HG03135 (cell line): ENCODE results near the gene RIMS1.

Experiments used
- ATAC-seq: cut with Tn5 transposase; IDR thresholded peaks from one replicate; pipeline ENCODE4 v1.9.1; 2021; ENCODE audit warnings: mild to moderate bottlenecking, moderate library complexity; ENCODE audit not compliant: unreplicated experiment

Gene RIMS1

GRCh38 chr6:72218125-72218524 lies 331.8 kb downstream of the RIMS1 start:
- no peak for ATAC-seq

- no peak for ATAC-seq
These were observed 333.2 kb downstream of the RIMS1 start for GRCh38 chr6:72219536-72219935.

DNA sequence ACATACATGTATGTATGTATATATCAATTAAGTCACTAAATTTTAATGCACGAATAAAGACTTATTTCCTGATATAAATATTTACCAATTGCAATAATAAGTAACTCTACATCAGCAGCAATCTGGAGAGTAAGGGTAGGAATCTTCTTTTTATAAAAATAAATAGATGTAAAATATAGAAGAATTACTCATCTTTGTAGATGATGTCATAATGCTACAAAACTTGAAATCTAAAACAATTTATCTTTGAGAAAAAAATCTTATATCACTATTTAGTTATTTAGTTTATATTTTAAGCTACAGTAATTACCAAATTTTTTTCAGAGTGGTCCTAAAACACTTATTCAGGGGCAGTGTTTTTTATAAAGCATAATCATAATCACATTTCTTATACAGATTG lies 351.7 kb downstream of the RIMS1 start:
- no peak for ATAC-seq

DNA sequence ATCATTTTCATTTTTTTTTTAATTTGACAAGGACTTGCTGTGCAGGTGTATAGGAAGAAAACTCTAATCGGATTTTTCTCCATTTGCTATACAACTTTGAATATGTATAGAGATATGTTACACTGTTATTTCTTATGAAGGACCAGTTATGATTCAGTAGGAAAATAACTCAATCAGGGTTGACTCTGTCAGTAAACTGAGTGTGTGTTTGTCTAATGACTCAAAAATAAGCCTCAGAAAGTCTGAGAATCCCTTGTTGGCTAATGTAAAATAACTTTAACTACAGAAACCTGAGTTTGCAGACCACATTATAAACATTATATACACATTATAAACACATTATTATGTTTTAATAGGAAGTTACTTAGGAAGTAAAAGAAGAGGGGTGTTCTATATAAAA lies 352.6 kb downstream of the RIMS1 start:
- ATAC-seq, result no peak

DNA sequence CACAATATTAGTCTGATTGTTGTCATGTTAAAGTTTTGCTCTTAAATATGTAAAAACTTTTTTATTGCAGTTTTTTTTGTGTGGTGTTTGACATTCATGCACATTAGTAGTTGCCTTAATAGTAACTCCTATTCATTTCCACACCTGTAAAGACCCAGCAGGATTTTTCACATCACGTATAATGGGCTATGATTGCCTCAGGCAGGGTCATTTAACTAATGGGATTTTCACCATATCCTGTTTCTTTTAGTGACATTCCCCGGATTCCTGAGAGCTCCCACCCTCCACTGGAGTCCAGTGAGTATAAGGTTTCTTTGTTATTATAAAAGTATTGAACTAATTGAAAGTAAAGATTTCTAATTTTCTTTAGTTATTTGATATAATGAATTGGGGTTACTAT lies 359.2 kb downstream of the RIMS1 start:
- no peak for ATAC-seq

GRCh38 chr6:72246926-72247325 lies 360.6 kb downstream of the RIMS1 start:
- no peak for ATAC-seq

DNA sequence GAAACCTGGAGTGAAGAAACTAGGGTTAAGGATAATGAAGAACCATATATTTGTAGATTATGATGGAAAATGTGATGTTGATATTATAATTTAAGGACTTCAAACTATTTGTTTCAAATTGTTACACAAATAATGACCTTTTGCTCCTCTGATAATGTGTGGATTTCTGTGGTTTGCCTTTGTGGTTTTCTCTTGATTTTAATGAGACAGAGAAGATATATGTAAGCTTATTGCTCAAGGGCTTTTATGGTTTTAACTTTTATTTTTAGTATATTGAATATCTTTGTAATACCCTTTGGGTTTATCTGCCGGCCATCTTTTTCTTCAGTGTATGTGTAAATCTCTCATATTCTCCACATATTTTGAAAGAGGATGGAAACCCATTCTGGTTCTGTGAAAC lies 362.3 kb downstream of the RIMS1 start:
- ATAC-seq, result no peak

DNA sequence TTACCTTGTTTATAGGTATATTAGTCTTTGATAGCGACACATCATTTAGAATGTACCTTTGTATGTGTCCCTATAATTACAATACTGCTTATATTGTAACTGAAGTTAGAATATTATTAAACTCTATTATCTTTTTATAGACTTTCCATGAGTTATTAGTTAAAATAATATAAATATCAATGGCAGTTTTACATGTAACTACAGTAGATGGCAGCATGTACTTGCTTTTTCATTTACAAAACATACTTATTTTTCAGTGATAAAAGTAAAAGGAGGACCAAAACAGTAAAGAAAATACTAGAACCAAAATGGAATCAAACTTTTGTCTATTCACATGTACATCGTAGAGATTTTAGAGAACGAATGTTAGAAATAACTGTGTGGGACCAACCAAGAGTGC lies 364.3 kb downstream of the RIMS1 start:
- ATAC-seq, result no peak

DNA sequence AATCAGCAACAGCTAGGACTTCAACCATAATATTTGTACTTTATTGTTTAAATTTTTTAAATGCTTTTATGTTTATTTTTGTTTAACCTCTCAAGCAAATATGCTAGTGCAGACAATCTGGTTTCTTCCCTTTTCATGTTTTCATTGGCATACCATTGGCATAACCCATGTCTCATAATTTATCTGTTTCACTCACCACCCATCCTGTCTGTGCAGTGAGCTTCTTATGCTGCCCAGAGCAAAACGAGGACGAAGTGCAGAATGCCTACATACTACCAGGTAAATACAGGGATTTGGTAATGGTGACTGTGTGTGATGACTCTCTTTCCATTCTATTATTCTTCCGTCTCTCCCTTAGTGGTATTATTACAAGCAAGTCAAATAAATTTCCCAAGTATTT lies 374.1 kb downstream of the RIMS1 start:
- no peak for ATAC-seq

GRCh38 chr6:72261554-72261953 lies 375.2 kb downstream of the RIMS1 start:
- ATAC-seq, result no peak

DNA sequence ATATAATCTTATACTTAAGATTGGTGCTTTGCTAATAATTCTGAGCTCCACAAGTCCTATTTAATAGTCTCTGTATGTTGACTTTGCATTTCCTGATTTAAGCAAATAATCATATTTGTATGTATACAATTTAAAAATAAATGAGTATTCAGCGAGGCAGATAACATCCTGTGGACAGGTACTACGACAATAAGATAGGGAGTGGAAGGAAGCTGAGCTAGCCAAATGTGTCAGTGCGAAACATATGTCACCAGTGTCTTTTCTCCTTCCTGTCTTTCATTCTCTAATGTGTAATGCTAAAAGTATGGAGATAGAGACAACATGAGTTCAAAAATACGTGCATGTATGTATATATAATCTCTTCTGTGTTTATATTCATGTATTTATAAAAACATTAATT lies 375.9 kb downstream of the RIMS1 start:
- ATAC-seq, result no peak

DNA sequence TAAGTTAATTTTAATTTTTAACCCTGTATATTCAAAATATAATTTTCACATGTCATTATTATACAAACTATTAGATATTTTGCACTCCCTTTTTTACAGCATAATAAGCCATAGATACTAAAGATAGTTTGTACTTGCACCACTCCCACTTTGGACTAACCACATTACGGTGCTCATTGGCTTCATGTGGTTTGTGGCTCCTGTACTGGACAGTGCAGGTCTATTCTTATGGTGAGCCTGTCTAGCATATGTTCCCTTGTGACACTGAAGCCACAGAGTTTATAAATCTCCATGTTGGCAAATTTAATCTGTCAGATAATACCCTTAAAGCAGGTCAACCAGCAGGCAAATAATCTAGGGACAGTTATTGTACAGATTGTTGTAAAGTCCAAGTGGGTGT lies 381.1 kb downstream of the RIMS1 start:
- no peak for ATAC-seq

DNA sequence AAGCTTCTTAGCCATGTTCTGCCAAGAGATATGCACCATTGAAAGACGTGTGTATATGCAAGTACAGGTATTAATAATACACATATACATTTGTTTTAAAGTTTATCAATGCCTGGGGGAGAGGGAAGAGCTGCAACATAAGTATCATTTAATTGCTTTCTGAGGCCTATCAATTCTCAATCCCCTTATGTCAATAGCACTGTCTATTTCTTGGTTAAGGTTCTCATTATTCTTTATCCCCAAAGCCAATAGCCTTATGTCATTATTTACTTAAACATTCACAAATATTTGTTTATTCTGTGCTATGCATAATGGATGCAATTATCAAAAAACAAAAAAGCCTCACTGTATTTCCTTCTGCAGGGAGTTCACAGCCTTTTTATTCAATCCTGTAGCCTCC lies 385.2 kb downstream of the RIMS1 start:
- ATAC-seq, result no peak

- ATAC-seq, result no peak
These were observed 386.6 kb downstream of the RIMS1 start for GRCh38 chr6:72272958-72273357.

- no peak for ATAC-seq
These were observed 389.5 kb downstream of the RIMS1 start for GRCh38 chr6:72275888-72276287.

- ATAC-seq, result no peak
These were observed 395.9 kb downstream of the RIMS1 start for GRCh38 chr6:72282201-72282600.

DNA sequence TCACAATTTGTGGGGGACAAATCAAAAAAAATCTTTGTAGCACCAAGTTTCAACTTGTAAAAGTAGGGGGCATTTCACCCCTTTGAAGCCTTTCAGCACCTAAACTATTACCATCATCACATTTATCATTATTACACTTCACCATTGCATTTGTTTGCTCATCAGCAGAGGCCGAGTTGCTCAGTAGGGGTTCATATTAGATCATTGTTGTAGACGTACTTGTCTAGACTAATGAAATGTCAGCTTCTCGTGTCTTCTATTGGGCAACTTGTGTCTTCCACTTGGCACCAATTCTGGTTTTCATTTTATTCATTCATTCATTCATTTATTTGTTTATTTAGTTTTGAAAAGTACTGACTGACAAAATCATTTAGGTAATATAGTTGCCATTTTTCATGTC lies 397.2 kb downstream of the RIMS1 start:
- ATAC-seq, result no peak

- ATAC-seq, result no peak
These were observed 400.6 kb downstream of the RIMS1 start for GRCh38 chr6:72286911-72287311.

DNA sequence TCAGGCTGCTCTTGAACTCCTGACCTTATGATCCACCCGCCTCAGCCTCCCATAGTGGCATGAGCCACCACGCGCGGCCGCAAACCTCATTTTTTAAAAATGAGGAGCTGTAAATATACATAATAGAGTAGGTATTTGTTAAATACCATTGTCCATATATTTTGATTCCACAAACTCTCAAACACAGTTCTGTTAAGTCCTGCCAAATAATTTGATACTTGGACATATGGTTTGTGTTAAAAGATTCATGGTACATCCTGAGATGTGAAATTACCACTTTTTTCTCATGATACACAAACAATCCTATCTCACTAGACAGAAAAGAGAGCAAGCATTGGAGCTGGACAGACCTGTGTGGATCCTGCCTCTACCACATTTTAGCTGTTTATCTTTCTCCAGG lies 401.5 kb downstream of the RIMS1 start:
- ATAC-seq, result no peak

DNA sequence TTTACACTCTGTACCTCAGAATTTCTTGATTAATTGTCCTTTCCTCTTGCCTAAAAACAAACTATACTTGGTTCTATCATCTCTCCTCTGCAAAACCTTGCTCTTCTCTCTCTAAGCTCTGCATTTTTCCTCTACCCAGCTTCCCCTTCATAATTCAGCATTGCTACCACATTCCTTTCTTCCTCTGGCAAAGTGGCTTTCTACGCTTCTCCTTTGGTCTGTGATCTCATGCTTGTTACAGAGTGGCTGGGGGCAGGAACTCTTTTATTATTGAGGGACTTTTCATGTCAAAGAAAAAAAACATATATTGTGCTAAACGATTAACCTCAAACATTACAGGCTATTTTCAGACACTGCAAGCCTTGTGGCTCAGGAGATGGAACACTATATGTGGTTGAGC lies 402.2 kb downstream of the RIMS1 start:
- no peak for ATAC-seq

DNA sequence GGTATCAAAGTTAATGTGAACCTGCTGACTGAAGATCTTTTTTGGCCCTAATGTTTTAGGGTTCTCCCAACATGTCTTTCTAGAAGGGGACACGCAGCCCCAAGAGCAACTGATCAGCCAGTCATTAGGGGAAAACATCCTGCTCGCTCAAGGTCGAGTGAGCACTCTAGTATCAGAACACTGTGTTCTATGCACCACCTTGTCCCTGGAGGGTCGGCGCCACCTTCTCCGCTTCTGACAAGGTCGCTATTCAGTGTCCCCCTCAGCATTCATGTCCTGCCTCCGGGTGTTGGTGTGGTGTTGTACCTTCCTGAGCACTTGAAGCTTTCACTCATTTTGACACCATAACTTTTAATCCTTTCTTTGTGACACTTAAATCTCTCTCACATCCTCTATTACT lies 404.3 kb downstream of the RIMS1 start:
- no peak for ATAC-seq

DNA sequence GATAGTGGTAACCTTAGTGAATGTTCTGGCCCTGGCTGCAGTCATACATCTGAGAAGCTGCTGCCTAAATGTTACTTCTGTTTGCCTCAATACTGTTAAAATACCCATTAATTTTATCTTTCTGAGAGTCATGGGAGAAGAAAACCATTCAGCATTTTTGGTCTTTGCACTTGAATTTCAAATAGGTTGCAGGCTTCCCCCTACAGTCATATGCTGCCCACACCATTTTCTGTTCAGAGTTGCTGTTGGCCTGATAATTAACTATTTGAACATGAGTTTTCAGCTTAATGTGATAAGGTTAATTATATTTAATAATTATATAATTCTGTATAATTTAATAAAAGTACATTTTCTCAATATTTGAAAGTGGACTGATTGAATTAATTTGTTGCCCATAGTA lies 410.0 kb downstream of the RIMS1 start:
- no peak for ATAC-seq

- ATAC-seq, result no peak
These were observed 419.6 kb downstream of the RIMS1 start for GRCh38 chr6:72305971-72306370.
